ENCODE results near the gene EVI5.
A peak's percentile ranks its signal among the peaks of the same experiment; 100 is the strongest.

Gene EVI5

DNA sequence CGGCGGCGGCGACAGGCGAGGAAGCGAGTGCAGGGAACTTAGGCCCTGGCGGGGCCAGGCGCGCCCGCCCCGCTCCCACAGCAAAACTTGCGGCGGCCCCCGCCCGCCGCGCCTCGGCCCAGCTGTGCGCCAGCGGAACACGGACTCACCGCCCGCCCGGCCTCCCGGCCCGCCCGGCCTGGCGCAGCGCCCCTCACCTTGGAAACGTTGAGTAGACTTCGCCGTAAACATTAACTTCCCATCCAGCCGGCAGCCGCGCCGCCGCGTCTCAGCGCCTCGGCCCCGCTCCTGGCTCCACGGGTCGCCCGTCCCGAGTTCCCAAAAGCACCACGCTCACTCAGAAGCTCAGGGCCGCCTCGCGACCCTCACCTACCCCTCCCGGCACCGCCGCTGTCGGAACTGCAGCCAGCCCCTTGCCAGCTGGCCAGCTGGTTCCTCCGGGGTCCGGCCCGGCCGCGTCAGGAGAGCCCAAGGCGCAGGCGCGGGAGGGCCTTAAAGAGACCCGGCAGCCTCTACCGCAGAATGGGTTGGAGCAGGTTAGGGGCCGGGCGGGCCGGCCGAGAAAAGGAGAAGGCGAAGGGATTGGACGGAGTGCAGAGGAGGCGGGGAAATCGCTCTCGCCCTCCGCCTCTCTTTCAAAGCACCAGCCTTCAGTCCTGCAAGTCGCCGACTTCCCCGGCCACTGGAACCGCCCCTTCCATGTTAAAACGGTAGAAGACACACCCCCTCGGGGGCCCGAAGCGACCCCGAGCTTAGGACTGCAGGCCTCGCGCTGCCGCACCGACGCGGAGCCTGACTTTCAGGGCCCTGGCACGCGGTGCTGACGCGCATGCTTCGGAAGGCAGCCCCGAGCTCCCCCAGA is at the start of gene EVI5:
EVI5 (minus strand) TSS at position 470 of the 862 bp plus-strand sequence. CDS start 48,562 bp downstream, outside the sequence.
- peak; percentile 95 to 96 for DNase-seq

DNA sequence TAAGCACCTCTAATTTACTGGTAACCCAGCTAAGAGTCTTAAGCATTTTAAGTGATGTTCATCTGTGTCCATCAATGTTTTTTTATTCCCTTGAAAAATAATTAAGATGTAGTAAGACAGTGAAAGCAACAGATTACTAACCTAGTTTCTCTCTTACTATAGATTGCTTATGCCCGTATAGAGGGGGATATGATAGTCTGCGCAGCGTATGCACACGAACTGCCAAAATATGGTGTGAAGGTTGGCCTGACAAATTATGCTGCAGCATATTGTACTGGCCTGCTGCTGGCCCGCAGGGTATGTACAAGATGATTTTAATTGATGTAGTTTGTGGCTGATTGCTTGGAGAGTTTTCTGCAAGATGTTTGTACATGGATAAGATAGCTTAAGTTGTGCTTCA is 49.7 kb upstream of the EVI5 start:
- no peak for DNase-seq

DNA sequence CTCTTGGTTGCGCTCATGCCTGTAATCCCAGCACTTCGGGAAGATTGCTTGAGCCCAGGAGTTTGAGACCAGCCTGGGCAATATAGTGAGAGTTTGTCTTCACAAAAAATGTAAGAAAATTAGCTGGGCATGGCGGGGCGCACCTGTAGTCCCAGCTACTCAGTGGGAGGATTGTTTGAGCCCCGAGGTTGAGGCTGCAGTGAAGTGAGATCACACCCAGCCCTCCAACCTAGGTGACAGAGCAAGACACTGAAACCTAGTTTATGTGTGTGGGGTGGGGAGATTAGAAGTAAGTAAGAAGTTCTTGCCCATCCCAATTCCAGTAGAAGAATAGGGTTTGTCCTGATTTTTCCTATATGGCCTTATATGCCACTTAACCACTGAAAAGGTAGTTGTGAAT is 48.9 kb upstream of the EVI5 start:
- DNase-seq: no peak

DNA sequence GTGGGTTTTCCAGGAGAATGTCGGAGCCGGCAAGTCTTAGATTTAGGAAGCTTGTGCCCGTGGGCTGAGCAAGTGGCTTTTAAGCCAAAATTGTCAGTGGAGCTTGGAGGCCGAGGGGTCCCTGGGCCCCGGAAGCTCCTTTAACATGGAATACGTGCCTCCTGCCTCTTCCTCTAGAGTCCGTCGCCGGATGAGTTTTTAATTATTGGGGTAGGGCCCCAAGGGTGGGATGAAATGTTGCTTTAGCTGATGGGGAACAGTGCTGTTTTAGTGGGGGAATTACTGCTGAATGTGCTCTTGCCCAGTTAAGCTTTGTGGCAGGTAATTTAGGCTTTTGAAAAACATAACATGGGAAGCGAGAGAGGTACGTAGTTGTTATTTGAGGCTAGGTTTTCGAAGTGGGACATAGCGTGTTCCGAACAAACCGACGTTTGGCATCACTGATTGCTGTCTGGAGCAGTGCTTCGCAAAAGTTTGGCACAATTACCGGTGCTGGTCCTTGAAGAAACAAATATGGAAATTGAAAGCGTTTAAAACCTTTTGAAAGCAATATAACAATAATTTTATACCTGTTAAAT is 47.7 kb upstream of the EVI5 start:
- DNase-seq: peak in 1 of 2 donors; percentile 10

DNA sequence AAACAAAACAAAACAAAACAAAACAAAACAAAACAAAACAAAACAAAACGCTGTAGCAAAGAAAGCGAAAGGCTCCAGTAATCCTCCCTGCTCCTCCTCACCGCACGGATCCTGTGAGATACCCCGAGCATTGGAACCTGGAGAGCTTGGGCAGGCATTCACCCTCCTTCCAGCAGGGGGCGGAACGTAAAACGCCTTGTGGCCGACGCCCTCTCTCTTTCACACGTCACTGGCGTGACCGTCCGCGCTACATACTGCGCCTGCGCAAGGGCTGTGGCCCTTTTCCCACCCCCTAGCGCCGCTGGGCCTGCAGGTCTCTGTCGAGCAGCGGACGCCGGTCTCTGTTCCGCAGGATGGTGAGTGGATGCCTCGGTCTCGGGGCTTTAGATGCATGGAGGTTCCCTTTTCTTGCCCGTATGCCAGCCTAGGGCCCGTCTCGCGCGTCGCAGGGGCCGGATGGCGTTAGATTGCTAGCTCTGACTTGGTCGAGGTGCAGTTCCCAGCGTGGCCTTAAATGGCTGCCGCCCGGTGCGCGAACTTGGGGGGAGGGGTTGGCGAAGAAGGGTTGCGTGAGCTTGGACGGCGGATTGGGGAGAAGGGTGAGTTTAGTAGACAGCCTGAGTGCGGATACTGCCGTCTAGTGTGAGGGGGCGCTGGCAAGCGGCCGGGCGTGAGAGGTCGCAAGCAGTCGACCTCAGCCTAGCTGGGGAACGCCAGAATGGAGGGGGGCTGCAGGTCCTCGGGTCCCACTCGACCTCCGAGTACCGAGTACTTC is 47.0 kb upstream of the EVI5 start, which contains the start of gene RPL5:
RPL5 (plus strand) TSS at position 279 of the 775 bp plus-strand sequence; CDS start at position 354, 75 bp downstream.
- peak; percentile 96 to 100 for DNase-seq

DNA sequence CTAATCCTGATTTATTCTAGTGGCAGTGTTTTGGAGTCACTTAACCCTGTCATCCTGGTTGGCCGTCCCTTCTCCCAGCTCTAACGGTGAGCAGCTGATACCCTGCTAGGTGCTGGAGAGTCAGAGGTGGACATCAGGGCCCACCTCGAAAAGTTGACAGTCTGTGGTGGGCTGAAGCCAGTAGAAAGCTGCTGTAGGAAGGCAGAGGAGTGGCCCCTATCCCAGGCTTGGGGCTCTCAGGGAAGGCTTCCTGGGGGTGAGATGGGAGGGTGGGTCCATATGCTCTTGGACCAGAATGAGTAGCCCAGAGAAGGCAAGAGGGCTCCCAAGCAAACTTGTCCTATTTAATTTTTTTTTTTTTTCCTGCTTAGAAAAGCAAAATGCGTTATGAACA is 46.5 kb upstream of the EVI5 start:
- no peak for DNase-seq

DNA sequence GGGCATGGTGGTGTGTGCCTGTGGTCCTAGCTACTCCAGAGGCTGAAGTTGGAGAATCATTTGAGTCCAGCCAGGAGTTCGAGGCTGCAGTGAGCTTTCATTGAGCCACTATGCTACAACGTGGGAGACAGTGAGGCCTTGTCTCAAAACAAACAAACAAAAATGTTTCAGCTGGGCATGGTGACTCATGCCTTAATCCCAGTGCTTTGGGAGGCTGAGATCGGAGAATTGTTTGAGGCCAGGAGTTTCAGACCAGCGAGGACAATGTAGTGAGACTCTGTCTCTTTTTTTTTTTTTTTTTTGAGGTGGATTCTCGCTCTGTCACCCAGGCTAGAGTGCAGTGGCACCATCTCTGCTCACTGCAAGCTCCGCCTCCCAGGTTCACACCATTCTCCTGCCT is 41.9 kb upstream of the EVI5 start:
- no peak for DNase-seq

DNA sequence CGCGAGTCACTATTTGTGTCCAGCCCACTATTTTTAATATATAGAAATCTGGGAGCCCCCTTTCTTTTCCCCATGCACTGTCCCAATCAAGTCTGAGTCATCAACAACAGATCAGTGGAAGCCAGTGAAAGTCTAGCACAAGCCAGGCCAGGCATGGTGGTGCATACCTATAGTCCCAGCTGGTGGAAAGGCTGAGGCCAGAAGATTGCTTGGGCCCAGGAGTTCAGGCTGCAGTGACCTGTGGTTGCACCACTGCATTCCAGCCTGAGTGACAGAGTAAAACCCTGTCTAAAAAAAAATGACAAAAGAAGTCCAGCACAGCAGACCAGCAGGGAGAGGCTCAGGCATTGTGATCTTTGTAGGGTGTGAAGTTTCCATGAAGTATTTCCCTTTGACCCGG is 38.0 kb upstream of the EVI5 start:
- DNase-seq: peak; percentile 40 to 44

DNA sequence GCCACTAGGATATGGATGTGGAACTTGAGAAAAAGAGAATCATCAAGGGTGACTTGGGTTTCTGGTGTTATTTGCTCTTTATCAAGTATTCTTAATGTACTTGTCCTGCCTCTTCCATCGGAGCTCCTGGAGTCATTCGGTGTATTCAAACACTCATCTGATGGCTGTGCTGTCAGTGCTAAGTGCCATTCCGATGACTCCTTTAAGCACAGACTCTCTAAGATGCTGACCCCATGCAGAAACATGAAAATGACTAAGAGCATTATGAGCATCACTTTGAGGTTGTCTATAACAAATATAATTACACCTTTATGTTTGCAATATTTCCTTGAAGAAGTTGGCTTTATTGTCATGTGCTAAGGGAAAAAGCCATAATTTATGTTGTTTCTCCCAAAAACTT is 35.6 kb upstream of the EVI5 start:
- DNase-seq: no peak

DNA sequence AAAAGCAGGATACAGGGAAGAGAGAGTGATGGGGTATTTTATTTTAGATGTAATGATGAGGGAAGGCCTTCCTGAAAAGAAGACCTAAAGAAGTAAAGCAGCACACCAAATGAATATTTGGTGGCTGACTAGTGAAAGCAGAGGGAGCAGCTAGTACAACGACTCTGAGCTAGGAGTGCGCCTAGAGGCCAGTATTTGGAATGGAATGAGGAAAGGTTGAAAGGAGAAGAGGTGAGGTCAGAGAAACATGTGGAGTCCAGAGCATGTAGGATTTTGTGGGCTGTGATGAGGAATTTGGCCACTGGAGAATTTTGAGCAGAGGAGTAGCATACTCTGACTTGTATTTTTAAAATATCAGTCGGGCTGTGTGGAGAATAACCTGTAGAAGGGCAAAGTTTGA is 35.1 kb upstream of the EVI5 start:
- DNase-seq: no peak

DNA sequence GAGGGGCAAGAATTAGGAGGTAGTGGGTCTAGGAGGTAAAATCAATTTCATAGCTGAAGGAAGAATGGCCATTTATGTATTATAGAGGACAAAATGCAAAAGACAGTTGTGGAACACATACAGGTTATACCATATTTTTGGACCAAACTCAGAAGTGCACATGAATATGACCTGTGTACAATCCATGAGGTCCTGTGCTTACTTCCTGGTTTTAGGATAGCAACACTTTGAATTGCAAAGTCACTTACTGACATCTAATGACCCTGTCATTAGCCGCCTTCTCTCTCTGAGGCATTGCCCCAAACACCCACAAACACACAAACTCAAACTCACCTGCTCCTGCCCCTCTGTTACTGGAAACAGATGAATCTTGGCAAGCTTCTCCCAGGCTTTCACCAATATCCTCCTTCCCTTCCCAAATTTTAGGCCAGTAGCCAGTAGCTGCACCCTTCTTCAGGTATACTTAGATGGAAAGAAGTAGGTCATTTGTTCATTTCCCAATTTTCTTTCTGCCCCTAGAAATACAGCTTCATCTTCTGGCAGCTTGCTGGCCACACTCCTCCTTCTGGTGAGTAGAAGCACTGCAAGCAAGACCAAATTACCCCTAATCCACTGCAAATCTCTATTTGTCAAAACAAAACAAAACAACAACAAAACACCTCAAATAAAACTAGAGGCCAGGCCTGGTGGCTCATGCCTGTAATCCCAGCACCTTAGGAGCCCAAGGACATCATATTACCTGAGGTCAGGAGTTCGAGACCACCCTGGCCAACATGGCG is 33.3 kb upstream of the EVI5 start:
- peak; percentile 24 to 60 for DNase-seq

DNA sequence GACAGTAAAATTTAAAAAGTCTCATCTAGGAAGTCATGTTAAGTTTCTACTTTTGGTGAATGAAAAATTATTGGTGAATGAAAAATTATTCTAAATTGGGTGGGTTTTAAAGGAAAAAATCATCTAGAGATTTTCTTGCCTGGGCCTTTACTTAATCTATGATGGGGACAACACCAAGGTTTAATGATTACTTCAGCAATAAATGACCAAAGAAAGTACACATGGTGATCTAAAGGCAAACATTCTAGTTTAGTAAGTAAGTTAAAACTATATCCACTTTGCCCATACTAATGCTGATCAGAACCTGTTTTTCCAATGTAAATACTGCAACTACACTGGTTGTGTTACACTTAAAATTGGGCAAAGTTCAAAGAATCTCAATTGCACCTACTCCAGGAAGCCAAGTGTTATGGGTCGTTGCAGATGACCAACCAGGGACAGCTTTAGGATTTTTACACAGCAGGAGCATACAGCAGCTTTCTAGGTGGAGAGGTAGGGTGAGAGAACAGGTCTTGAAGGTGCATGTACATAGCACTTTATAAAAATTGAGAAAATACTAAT is 32.3 kb upstream of the EVI5 start:
- no peak for DNase-seq

DNA sequence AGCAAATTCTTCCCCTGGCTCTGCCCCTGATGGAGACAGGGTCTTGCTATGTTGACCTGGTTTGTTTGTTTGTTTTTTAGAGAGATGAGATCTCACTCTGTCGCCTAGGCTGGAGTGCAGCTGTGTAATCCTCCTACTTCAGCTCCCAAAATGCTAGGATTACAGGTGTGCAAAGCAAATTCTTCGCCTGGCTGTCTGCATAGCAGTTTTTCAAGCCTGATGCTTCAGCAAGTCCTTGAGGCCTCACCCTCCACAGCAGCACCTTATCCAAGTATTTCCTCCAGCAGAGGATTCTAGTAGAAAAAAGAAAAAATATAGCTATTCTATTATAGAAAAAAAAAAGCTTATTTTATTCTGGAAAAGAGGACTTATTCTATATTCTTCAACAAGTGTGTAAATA is 31.8 kb upstream of the EVI5 start:
- DNase-seq: no peak

DNA sequence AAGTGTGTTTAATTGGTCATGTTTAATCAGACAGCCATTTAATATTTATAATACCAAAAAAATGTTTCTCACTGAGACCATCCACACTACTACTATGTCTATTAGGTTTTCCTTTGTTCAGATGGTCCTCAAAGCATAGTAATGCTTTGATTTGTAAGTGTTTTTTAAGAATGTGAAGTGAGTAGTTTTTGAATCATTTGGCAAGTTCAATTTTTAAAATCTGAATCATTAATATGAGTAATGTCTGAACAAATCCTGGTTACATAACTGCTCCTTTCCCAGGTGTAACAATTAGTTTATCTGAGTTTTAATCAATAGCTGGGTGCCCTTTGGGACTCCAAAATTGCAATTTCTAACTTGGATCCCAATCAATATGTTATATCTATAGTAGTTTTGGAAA is 23.5 kb upstream of the EVI5 start:
- no peak for DNase-seq

DNA sequence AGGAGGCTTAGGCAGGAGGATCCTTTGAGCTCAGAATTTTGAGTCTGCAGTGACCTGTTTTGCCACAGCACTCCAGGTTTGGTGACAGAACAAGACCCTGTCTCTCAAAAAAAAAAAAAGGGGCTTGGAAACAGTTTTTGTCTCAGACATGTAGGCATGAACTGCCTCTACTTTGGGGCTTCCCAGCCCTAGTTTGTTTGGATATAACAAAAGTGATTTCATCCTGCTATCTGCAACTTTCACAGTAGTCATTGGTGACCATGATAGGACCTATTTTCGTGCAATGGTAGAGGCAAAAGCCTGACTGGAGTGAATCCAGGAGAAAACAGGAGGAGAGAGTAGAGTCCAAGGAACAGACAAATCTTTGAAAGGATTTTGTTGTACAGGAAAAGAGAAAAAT is 20.3 kb upstream of the EVI5 start:
- DNase-seq: no peak

DNA sequence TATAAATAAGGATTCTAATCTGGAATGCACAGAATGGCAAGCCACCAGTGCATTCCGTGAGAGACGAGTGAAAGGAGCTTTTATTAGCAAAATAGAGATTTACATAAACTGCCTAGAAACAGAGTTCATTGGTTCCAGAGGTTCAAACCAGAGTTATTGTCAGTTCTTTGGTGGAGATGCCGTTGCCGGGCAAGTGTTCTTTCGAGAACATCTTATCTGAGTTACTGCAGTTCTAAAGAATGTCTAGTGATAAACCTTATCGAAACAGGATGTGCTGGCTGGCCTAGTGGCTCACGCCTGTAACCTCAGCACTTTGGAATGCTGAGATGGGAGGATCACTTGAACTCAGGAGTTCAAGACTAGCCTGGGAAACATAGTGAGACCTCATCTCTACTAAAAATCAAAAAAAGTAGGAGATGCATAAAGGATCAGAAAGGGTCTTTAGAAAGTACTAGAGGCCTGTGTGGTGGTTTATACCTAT is 19.9 kb upstream of the EVI5 start:
- DNase-seq: peak; percentile 45 to 48

DNA sequence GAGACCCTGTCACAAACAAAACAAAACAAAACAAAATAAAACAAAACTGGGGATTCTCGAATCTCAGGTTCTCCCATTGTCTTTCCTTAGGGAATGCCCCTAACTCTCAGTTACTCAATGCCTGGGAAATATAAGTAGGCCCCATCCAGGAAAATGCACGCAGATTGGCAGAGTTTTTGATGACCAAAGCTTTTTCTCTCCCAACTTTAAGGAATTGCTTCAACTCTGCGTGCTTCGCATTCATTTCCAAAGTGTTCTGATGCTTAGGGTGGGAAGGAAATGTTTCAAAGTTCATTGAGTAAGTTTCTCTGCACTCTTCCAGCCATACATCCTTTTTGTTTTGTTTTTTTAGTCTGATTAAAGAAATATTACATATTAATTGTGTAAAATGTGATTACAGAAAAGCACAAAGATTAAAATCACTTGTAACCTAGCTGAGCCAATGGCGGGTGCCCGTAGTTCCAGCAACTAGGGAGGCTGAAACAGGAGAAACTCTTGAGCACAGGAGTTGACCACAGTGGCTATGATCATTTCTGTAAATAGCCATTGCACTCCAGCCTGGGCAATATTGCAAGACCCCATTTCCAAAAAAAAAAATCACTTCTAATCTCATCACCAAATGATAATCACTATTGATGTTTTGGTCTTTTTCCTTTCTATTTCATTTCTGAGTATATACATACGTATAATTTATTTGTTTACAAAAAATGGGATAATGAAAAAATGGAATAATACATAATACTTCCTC is 18.4 kb upstream of the EVI5 start:
- DNase-seq: no peak

DNA sequence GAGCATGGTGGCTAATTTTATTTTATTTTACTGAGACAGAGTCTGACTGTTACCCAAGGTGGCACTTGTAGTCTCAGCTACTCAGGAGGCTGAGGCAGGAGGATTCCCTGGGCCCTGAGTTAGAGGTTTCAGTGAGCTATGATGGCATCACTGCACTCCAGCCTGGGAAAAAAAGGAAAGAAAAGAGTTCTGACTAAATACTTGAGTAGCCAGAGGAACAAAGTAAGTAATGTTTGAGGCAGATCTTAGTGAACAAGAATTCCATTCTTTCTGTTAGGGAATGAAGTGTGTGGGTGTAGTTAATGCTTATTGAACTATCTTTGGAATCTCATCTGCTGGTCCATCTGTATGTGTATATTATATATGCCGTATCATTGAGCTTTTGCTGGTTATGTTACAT is 13.1 kb upstream of the EVI5 start:
- no peak for DNase-seq

DNA sequence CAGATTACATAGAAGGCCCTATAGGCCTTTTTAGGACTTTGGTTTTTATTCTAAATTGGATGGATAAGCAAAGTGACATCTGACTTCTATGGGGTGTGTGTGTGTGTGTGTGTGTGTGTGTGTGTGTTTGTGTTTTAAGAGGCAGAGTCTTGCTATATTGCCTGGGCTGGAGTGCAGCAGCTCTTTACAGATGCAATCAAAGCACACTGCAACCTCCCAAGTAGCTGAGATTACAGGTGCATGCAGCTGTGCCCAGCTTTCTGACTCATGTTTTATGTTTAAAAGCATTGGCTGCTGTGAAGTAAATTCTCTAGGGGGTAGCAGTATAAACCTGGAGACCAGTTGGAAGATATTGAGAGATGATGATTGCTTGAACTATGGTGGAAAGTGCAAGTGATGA is 12.4 kb upstream of the EVI5 start:
- no peak for DNase-seq

DNA sequence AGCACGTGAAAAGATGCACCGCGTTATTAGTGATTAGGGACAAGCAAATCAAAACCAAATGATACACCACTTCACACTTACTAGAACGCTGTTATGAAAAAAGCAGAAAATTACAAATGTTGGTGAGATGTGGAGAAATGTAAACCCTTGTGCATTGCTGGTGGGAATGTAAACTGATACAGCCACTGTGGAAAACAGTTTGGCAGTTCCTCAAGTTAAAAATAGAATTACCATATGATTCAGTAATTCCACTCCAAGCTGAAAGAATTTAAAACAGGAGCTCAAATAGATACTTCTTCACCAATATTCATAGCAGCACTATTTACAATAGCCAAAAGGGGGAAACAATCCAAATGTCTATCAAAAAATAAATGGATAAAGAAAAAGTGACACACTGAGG is 10.3 kb upstream of the EVI5 start:
- DNase-seq: no peak

DNA sequence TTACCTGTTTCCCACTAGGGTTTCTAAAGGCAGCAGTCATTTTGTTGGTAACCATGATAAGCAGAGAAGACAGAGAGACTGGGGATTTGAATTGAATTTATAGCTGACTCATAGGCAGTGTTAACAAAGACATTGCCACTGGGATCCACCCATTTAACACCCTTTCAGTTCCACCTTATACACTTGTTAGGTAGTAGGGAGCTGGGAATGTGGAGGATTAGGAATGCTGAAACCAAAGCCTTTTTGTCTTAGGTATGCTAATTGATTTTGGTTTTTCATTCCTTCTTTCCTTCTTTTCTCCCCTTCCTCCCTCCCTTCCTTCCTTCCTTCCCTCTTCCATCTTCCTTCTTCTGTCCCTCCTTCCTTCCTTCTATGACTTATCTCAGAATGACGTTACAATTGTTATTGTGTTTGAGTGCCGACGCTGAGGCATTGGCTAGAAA is 7.5 kb upstream of the EVI5 start:
- no peak for DNase-seq
